Activated CD8-positive, alpha-beta memory T cell treated with anti-CD3 and anti-CD28 coated beads, Interleukin-2, amount 50 U/mL, for 1 hour (primary cell): Measurements from ENCODE around the gene TEP1.
"Not testable (repeated sequence)": the region's sequence is repeated elsewhere in the genome, so short reads cannot be mapped to it uniquely, and the experiment has no call there.

Source experiments
- DNase-seq: peaks from one replicate; pipeline ENCODE4 v3.0.0-alpha.2; 2020; ENCODE audit errors: extremely low read depth

The TEP1 gene

DNA sequence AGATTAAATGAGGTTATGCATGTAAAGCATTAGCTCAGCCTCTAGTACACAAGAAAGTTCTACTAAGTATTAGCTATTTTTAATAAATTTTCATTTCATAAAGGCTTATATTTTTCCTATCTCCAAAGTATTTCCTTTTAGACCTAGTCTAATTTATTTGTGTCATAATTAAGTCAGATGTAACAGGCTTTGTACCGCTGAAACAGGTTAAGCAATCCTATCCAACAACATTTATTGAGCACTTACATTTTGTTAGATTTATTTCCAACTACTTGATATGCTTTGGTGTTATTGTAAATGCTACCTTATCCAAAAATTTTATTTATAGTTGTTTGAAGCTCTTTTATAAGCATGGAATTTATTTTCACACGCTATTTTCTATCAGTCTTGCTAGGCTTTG is 71.7 kb downstream of the TEP1 start:
- no peak for DNase-seq

DNA sequence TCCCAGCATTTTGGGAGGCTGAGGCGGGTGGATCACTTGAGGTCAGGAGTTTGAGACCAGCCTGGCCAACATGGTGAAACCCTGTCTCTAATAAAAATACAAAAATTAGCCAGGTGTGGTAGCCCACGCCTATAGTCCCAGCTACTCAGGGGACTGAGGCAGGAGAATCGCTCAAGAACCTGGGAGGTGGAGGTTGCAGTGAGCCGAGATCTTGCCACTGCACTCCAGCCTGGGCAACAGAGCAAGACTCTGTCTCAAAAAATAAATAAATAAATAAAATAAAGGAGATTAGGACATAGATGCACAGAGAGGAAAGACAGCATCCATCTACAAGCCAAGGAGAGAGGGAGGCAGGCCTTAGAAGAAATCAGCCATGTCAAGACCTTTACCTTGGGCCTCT is 72.3 kb downstream of the TEP1 start:
- DNase-seq, result not testable (repeated sequence)

DNA sequence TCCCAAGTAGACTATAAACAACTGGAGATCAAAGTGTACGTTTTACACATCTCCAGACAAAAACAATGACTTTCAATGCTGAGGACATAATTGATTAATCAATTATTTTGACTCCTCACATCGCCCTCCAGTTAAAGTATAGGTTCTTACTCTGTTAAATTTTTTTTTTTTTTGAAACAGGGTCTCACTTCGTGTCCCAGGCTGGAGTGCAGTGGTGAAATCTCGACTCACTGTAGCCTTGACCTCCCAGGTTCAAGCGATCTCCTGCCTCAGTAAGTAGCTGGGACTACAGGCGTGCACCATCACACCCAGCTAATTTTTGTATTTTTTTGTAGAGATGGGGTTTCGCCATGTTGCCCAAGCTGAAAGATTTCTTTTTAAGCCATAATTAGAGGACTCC is 79.3 kb downstream of the TEP1 start:
- no peak for DNase-seq

DNA sequence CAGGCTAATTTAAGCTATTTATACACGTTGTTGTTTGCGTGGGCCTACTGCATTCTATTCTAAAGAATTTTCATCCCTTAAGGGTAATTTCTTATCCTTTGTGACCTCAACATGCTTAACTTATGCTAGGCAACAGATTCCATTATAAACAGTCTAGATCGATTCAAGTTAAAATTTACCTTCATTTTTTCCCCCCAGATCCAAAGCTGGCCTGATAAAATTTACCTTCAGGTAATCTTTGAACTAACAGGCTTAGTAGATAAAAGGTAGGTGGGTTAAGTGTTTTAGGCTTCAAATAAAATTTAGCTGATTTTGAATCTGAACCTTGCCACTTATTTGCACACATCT is 79.8 kb downstream of the TEP1 start:
- no peak for DNase-seq

DNA sequence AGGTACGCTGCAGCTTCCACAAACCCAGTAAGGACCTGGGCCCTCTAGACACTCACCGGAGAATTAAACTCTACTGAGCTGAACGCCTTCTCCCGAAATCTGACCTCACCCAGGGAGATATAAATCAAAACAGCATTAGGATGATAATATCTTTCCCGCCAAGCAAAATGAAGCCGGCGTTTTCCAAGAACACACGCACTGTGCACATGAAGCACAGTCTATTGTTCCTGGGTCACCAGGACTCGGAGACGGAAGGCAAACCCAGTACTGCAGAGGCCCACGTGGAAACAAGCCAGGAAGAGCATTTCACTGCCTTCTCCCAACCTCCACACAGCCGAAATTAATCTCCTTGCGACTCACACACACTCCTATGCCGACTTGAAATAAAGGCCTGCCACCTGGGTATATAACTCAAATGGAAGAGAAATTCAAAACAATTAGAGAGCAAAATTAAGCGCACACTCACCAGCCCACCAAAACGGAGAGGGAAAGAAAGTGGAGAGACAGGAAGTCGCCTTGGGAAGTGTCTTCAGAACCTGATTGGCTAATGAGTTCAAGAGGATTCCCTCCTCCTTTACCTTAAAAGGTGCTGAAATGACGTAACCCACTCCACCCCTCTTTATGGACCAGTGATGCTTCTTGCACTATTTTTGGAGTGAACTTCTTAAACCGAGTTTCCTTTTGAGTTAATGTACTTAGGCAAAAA is 80.4 kb downstream of the TEP1 start, which contains the start of gene CCNB1IP1:
CCNB1IP1 (minus strand) TSS at position 492 of the 706 bp plus-strand sequence. CDS start 16,756 bp downstream, outside the sequence.
- DNase-seq, result no peak

DNA sequence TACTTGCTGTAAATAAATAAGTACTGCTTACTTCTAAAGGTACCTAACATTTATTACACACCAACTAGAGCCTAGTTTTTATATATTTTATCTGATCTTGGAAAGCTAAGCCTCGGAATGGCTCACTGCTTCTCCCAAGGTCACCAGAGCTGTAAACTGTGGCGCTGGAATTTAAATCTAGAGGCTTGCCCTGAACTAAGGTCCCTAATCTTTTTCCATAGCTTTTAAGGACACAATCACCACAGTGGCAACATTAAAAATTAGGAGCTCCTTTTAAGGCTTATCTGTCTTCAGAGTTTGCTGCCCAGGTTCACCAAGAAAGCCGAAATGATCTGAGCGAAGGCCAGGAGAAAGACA is 80.9 kb downstream of the TEP1 start:
- no peak for DNase-seq

DNA sequence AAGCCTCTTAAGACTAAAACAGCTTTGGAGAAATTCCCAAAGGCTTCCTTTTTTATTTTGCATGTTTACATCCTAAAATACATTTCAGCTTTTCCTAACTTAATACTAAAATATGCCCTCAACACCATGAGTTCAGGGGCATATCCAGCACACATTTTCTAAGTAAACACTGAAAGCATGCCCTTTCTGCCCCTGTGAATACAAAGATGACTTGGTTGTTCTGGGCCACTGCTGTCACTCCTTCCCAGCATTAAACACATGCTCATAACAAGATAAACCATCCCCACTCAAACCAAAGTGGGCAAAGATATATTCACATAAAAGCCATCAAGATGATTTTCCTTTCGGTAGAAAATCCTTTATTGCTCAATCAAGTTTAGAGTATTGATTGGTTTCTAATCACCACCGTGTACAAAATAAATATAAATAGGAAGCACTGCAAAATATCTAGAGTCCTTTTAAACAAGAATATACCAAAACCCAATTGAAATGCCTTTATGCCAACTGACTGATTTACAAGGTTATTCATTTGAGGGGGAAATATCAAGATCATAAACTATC is 82.2 kb downstream of the TEP1 start:
- DNase-seq, result no peak

DNA sequence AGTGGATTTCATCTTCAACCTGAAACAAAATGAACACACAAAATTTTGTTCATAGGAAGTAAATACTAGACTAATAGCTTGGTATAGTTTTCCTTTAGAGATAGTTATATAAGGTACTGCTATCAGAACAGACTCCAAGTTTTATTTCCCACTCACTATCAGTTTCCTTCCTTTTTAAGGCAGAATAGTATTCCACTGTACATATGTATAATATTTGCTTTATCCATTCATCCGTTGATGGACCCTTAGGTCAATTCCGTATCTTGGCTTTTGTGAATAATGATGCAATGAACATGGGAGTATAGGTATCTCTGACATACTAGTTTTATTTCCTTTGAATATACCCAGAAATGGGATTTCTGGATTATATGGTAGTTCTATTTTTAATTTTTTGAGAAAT is 83.9 kb downstream of the TEP1 start:
- no peak for DNase-seq

DNA sequence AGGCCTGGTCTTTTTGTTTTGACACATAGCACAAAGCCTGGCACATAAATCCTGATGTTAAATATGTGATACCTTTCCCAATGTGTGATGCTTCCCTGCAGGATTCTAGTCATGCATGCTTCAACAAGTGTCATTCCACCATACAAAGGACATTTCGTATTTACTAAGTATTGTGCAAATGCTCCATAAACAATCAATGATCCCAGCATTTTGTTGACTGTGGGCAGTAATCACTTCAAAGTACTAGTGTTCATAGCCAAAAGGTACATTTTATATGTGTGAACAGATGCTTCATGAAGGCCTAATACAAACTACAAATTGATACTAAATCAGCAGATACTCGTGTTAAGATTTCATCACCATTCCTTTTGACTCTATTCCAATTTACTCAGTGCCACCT is 84.6 kb downstream of the TEP1 start:
- no peak for DNase-seq

DNA sequence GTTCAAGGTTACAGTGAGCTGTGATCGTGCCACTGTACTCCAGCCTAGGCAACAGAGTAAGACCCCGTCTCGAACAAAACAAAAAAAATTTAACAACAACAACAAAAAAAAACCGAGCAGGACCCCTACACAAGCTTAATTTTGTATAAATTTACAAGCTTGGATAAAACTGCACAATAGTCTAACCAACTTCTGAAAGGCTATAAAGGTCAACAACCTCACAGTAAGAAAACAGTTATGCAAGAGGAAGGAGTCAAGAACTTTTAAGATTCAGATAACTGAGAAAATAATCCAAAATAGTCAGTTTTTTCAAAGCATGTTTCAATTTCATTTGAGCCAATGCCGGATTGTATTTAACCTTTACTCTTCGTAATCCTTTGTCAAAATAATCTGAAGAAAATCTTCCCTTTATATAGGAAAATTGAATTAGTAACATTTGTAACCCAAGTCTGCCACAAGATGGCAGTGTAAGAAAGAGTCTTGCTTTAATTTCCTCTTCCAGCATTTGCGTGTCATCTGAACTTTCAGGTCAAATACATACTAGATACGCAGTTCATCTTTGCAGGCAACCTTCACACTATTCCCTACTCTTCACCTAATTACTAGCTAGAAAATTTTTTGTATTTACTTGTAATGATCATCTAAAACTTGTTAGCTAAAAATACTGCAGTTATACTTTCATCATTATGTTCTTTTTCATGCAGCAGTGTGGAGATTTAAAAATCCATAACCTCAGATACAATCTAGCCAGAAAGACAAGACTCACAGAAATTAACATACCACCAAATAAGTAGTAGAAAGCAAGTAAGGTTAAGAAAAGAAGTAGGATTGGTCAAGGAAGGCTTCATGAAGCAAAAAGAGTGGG is 86.1 kb downstream of the TEP1 start:
- DNase-seq, result no peak

DNA sequence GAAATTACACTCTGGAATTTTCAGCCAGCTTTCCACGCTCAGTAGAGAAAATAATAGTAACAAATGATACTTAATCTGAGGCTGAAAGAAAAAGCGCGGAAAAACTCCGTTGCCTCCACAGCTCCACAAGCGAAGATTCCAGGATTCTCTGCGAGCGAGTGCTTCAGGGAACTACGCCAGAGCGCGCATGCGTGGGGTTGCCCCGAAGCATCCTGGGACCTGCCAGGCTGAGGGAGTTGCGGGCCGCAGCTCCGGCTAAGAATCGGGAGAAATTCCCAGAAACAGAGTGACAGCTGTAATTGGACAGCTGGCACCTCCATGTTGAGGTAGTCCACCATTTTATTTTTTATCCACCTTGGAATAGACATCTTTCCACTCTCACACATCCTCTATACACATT is 95.6 kb downstream of the TEP1 start:
- no peak for DNase-seq
